Measurements from ENCODE around the gene MEIS3. TPM values are rescaled to one million over a fixed set of nuclear protein-coding genes. Genes with fewer than 3 reads are reported as not detected.

Gene MEIS3
- total RNA-seq, 1 donor from 2014 or later, result 2.7 TPM

GRCh38 chr19:47378246-47378645, 41.1 kb downstream of the MEIS3 start:
- TF ChIP-seq, protein P1, sequence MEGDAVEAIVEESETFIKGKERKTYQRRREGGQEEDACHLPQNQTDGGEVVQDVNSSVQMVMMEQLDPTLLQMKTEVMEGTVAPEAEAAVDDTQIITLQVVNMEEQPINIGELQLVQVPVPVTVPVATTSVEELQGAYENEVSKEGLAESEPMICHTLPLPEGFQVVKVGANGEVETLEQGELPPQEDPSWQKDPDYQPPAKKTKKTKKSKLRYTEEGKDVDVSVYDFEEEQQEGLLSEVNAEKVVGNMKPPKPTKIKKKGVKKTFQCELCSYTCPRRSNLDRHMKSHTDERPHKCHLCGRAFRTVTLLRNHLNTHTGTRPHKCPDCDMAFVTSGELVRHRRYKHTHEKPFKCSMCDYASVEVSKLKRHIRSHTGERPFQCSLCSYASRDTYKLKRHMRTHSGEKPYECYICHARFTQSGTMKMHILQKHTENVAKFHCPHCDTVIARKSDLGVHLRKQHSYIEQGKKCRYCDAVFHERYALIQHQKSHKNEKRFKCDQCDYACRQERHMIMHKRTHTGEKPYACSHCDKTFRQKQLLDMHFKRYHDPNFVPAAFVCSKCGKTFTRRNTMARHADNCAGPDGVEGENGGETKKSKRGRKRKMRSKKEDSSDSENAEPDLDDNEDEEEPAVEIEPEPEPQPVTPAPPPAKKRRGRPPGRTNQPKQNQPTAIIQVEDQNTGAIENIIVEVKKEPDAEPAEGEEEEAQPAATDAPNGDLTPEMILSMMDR (IDR thresholded peaks at IDR 0.05; ENCODE audit: unreplicated experiment), result no peak
- Mint-ChIP-seq H3K27ac (ENCODE audit: unreplicated experiment) (no peak overlapping the region), H3K9me3 (ENCODE audit: unreplicated experiment) (no peaks in the 10 kb centered on the region), H3K27me3 (ENCODE audit: unreplicated experiment) (peaks cover 3% of the 10 kb centered on the region), H3K36me3 (ENCODE audit: low read depth, unreplicated experiment) (peaks cover 36% of the 10 kb centered on the region), H3K4me1 (ENCODE audit: unreplicated experiment) (no peaks in the 10 kb centered on the region), H3K4me3 (ENCODE audit: unreplicated experiment) (no peak overlapping the region)
- no peak for DNase-seq (ENCODE audit: low spot score)

DNA sequence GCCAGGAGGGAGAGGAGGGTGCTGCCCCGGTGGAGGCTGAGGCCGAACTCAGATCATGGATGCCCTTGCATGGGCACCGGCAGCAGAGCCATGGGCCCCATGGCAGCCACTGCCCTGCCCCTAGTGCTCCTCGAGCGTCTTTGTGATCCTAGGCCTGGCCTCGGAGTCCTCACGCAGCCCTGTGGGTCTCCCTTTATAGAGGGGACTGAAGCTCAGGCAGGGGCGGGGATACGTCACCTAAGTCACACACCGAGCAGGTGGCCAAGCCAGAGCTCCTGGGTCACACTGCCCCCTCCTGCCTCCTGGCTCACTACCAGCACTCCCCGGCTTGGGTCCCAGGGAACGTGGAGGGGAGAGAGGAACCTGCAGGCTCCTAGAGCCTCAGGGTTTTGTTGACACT, 41.5 kb downstream of the MEIS3 start:
- Mint-ChIP-seq H3K27me3 (ENCODE audit: unreplicated experiment) (peaks cover 1% of the 10 kb centered on the region), H3K36me3 (ENCODE audit: low read depth, unreplicated experiment) (peaks cover 34% of the 10 kb centered on the region), H3K4me3 (ENCODE audit: unreplicated experiment) (peak overlapping the region; percentile 47), H3K9me3 (ENCODE audit: unreplicated experiment) (no peaks in the 10 kb centered on the region), H3K4me1 (ENCODE audit: unreplicated experiment) (no peaks in the 10 kb centered on the region), H3K27ac (ENCODE audit: unreplicated experiment) (no peak overlapping the region)
- TF ChIP-seq, protein P1 (IDR thresholded peaks at IDR 0.05; ENCODE audit: unreplicated experiment), result no peak
- no peak for DNase-seq (ENCODE audit: low spot score)

DNA sequence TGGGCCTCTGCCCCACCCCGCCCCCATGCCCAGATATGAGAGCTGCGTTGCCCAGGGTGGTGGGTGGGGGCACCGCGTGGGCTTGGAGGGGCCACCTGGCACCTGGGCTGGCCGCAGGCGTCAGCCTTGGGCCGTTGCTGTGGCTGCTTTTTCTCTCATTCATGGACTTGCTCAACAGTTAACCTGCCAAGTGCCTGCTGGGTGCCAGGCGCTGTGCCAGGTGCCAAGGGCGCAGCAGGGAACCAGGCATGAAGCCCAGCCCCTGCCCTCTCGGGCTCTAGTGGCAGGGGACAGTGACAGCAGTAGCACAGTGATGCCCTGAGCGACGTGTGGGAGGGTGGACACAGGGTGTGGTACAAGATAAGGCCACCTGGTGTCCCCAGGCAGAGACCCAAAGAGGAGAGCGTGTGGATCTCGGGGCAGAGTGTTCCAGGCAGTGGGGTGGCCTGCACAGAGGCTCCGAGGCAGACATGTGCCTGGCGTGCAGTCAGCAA, 42.1 kb downstream of the MEIS3 start:
- Mint-ChIP-seq H3K9me3 (ENCODE audit: unreplicated experiment) (no peaks in the 10 kb centered on the region), H3K27me3 (ENCODE audit: unreplicated experiment) (peaks cover 1% of the 10 kb centered on the region), H3K27ac (ENCODE audit: unreplicated experiment) (no peak overlapping the region), H3K4me1 (ENCODE audit: unreplicated experiment) (no peaks in the 10 kb centered on the region), H3K4me3 (ENCODE audit: unreplicated experiment) (peak overlapping the region; percentile 47), H3K36me3 (ENCODE audit: low read depth, unreplicated experiment) (peaks cover 34% of the 10 kb centered on the region)
- no peak for DNase-seq (ENCODE audit: low spot score)
- TF ChIP-seq, protein P1 (IDR thresholded peaks at IDR 0.05; ENCODE audit: unreplicated experiment), result no peak

- H3K27ac Mint-ChIP-seq (ENCODE audit: unreplicated experiment), result no peak overlapping the region
- H3K4me3 Mint-ChIP-seq (ENCODE audit: unreplicated experiment), result no peak overlapping the region
- peaks cover 2% of the 10 kb centered on the region for H3K4me1 Mint-ChIP-seq (ENCODE audit: unreplicated experiment)
- no peak for DNase-seq (ENCODE audit: low spot score)
- TF ChIP-seq, protein P1 (IDR thresholded peaks at IDR 0.05; ENCODE audit: unreplicated experiment), result no peak
- H3K36me3 Mint-ChIP-seq (ENCODE audit: low read depth, unreplicated experiment), result peaks cover 34% of the 10 kb centered on the region
- peaks cover 3% of the 10 kb centered on the region for H3K27me3 Mint-ChIP-seq (ENCODE audit: unreplicated experiment)
- no peaks in the 10 kb centered on the region for H3K9me3 Mint-ChIP-seq (ENCODE audit: unreplicated experiment)
Measured at GRCh38 chr19:47376589-47377144, 42.7 kb downstream of the MEIS3 start.

DNA sequence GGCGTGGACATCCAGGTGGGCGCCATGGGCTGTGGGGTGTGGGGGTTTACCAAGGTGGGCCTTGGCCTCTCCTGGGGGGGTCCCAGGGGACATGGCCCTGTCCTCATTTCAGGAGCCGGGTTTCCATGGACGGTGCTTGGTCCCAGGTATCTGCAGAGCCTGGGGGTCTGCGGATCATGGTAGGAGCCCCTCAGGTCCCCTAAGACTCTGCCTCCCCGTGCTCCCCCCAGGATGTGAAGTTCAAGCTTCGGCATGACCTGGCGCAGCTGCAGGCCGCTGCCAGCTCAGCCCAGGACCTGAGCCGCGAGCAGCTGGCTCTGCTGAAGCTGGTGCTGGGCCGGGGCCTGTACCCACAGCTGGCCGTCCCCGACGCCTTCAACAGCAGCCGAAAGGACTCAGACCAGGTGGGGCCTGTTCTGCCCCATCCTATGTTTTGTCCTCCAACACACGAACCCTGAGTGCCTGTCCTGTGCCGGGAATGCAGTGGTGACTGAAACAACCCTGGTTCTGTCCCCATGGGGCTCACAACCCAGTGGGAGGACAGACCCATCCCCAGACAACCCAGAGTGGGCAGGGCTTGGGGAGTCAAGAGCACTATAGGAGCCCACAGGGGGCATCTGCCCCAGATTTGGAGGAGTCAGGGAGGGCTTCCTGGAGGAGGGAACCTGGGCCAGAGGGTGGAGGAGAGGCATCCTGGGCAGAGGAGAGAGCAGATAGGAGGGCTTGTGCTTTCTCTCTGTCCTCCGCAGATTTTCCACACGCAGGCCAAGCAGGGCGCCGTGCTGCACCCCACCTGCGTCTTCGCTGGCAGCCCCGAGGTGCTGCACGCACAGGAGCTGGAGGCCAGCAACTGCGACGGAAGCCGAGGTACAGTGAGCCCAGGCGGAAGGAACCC, 43.4 kb downstream of the MEIS3 start:
- peaks cover 2% of the 10 kb centered on the region for H3K27me3 Mint-ChIP-seq (ENCODE audit: unreplicated experiment)
- peaks cover 2% of the 10 kb centered on the region for H3K4me1 Mint-ChIP-seq (ENCODE audit: unreplicated experiment)
- peak overlapping the region; percentile 51 for H3K4me3 Mint-ChIP-seq (ENCODE audit: unreplicated experiment)
- no peak overlapping the region for H3K27ac Mint-ChIP-seq (ENCODE audit: unreplicated experiment)
- peaks cover 29% of the 10 kb centered on the region for H3K36me3 Mint-ChIP-seq (ENCODE audit: low read depth, unreplicated experiment)
- TF ChIP-seq, protein P1 (IDR thresholded peaks at IDR 0.05; ENCODE audit: unreplicated experiment), result no peak
- DNase-seq (ENCODE audit: low spot score), result no peak
- no peaks in the 10 kb centered on the region for H3K9me3 Mint-ChIP-seq (ENCODE audit: unreplicated experiment)

Measured in endothelial cell (in vitro differentiated cells).